HG02642 (cell line): ENCODE results near the gene PGLYRP3.

Source experiments
- ATAC-seq: cut with Tn5 transposase; IDR thresholded peaks from one replicate; pipeline ENCODE4 v1.9.1; 2021; ENCODE audit warnings: mild to moderate bottlenecking; ENCODE audit not compliant: unreplicated experiment, poor library complexity

PGLYRP3 gene, protein sequence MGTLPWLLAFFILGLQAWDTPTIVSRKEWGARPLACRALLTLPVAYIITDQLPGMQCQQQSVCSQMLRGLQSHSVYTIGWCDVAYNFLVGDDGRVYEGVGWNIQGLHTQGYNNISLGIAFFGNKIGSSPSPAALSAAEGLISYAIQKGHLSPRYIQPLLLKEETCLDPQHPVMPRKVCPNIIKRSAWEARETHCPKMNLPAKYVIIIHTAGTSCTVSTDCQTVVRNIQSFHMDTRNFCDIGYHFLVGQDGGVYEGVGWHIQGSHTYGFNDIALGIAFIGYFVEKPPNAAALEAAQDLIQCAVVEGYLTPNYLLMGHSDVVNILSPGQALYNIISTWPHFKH

GRCh38 chr1:153312570-153313186 is at the start of gene PGLYRP3:
TSS of gene PGLYRP3 (minus strand) at chr1:153312952. CDS start at chr1:153310665, 2,287 bp downstream.
- no peak for ATAC-seq

- no peak for ATAC-seq
Measured at GRCh38 chr1:153362187-153362775, 49.5 kb upstream of the PGLYRP3 start.

DNA sequence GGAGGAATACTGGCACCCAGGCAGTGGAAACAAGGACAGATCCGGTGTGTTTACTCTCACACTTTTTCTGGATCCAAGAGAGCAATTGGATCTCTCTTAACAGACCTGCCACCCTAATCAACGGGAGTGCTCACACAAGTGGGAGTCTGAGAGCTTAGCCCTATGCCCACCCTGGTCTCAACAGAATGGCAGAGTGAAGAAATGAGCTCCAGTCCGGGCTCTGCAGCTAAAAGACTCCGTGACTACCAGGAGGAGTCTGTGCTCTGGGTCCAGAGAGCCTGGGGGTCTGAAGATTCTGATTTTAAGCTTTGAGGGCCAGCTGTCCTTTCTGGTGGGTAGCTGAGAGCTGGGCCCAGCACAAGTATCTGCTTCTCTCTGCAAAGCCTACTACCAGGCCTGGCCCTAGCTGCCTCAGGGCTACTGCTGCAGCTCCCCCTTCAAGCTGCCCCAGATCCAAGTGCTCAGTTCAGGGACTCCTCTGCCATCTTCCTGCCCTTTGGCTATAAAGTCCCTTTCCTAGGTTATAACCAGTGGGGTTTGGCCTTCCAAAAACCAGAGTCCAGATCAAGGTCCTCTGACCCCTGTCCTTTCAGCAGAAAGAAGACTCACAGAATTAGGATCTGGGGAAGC is 48.8 kb upstream of the PGLYRP3 start:
- ATAC-seq = no peak

- ATAC-seq = no peak
Measured at GRCh38 chr1:153360592-153361479, 48.1 kb upstream of the PGLYRP3 start.

DNA sequence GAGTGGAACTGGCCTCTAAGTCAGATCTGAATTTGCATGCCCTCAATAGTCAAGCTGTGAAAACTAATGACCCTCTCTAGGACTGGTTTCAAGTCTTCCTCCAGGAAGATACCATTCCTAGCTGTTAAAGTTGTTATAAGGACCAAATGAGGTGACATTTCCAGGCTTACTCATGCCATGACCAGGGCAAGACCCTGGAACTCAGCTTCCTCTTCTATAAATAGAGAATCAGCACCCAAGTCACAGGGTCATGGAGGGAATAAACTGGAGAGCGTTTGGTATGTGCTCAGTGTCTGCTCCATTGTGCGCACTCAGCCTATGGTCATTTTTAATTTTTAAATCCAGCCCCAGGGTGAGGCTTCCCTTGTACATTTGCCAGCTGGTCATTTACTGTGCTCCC is 47.4 kb upstream of the PGLYRP3 start:
- no peak for ATAC-seq

DNA sequence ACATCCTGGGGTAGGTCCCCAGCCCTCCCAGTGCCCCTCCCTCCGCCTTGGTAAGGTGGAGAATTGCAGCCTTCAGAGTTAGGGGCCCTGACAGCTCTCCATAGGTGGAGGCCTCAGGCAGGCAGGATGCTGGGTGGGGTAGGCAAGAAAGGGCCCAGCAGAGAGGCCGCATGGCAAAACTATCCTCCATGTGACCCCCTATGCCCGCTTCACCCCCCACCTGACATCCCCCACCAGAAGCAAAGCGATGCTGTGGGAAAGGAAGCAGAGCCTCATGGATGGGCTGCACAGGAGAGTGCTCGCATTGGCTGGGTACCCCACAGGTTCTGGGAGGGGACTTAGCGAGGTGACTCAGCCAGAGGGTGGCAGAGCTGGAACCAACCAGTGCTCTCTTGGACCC is 46.5 kb upstream of the PGLYRP3 start:
- no peak for ATAC-seq

GRCh38 chr1:153358691-153358975 is 45.9 kb upstream of the PGLYRP3 start:
- no peak for ATAC-seq

GRCh38 chr1:153357853-153358690 is 45.3 kb upstream of the PGLYRP3 start, which contains the start of gene S100A9:
TSS of gene S100A9 (plus strand) at chr1:153357854. CDS start at chr1:153358284, 430 bp downstream.
- no peak for ATAC-seq

GRCh38 chr1:153357076-153357852 is 44.5 kb upstream of the PGLYRP3 start:
- no peak for ATAC-seq

DNA sequence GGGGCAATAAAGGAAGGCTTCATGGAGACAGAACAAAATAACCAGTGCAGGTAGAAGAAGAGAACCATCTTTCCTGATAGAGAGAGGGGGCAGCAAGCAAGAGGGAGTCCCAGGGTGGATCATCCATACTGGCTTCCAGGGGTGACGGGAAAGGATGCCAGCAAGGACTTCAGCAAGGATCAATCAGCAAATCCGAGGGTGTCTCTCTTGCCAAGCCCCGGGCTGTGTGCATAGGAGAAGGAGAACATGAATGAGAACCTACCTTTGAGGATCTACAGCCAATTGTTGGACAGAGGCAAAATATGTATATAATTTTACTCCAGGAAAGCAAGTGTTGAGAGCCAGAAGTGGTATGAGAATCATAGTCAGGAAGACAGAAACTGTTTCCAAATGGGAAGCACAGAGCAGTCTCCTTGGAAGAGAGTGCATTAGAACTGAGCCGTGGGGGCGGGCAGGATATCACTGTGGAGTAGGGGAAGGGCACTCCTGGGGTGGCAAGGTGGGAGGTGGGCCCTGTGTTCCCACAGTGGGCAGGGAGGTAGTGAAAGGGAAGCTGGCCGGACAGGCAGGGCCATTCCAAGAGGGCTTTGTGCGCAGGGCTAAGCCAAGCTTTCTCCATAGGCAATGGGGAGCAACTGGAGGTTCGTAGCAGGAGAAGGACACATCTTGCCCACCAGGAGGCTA is 43.8 kb upstream of the PGLYRP3 start:
- no peak for ATAC-seq

DNA sequence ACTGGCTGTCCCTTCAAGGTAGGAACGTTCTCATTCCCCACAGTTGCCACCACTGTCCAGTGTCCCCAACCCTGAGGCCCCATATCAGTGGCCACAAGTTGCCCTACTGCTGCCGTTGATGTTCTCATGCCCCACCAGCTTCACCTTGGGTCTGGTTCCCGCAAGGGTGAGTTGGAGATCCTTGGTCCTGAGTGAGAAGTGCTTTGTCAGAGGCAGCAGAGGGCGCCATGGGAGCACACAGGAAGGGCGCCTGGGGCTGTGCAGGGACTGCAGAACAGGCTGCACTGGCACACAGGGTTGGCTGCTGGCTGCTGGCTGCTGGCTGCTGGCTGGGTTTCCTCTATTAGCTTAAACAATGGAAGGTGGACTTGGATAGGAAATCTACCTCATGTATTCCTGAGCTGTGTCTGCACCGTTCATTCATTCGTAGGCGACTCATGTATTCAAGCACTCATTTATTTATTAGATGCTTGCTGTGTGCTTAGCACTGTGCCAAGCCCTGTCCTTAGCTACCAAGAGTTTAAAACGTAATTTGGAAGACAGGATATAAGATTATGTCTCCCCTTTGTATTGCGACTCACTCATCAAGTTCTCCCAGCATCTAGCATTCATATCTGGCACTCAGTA is 42.8 kb upstream of the PGLYRP3 start:
- ATAC-seq = no peak

- no peak for ATAC-seq
Measured at GRCh38 chr1:153354515-153355193, 41.9 kb upstream of the PGLYRP3 start.

GRCh38 chr1:153353226-153353947 is 40.6 kb upstream of the PGLYRP3 start:
- no peak for ATAC-seq

GRCh38 chr1:153352523-153352922 is 39.8 kb upstream of the PGLYRP3 start:
- ATAC-seq = no peak

DNA sequence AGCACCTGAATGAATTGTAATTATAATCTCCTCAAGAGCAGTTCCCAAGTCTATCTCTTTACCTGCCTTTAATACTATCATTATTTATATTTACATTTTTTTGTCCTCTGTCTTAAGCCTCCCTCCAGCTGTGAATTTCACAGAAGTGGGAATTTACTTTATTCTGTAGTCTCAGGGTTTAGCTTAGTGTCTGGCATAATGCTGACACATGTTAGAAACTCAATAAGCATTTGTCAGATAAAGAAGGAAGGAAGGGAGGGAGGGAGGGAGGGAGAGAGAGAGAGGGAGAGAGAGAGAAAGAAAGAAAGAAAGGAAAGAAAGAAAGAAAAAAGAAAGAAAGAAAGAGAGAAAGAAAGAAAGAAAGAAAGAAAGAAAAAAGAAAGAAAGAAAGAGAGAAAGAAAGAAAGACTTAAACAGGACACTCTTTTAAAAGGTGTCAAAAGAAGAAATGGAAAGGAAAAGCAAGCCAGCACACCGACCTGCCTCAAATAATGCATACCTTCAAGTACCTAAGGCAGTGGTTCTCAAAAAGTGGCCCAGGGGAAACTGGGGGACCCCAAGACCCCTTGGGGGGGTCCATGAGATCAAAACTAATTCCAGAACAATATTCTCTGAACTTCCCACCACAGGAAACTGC is 37.7 kb upstream of the PGLYRP3 start:
- ATAC-seq = no peak
